ENCODE results near the gene NKAIN2. TPM values are rescaled to one million over a fixed set of nuclear protein-coding genes. Genes with fewer than 3 reads are reported as not detected.
"Not testable (repeated sequence)": the region's sequence is repeated elsewhere in the genome, so short reads cannot be mapped to it uniquely, and the experiment has no call there.

The NKAIN2 gene
- total and polyA plus RNA-seq, 7 donors: 0.08 to 13.5 (median 1.1) TPM

GRCh38 chr6:124283486-124283885 is 479.8 kb downstream of the NKAIN2 start:
- Histone ChIP-seq H3K4me3 (no peak overlapping the region), H3K36me3 (ENCODE audit: insufficient read depth in 1 of 2, low read depth in 1 of 2) (no peaks in the 10 kb centered on the region), H3K27me3 (ENCODE audit: insufficient read depth in 3 of 3, low read length in 2 of 3) (no peaks in the 10 kb centered on the region), H3K9me3 (no peaks in the 10 kb centered on the region), H3K27ac (no peak overlapping the region), H3K4me1 (no peaks in the 10 kb centered on the region)
- DNase-seq (no peak), ATAC-seq (no peak)
- TF ChIP-seq CTCF (IDR thresholded peaks at IDR 0.05): no peak
- intact Hi-C loops (cut with DNase I): no loop called here
- 66 to 75% (median 73%) methylated on average over 1 of the region's 1 CpG for WGBS, 3 donors

GRCh38 chr6:124285146-124285545 is 481.5 kb downstream of the NKAIN2 start:
- ATAC-seq: no peak
- no peak overlapping the region for H3K4me3 ChIP-seq
- H3K9me3 ChIP-seq: no peaks in the 10 kb centered on the region
- no peak for DNase-seq
- TF ChIP-seq CTCF (IDR thresholded peaks at IDR 0.05): no peak
- WGBS, 3 donors: 91 to 93% (median 93%) methylated on average over 1 of the region's 1 CpG
- no peaks in the 10 kb centered on the region for H3K27me3 ChIP-seq (ENCODE audit: insufficient read depth in 3 of 3, low read length in 2 of 3)
- H3K27ac ChIP-seq: no peak overlapping the region
- H3K36me3 ChIP-seq (ENCODE audit: insufficient read depth in 1 of 2, low read depth in 1 of 2): no peaks in the 10 kb centered on the region
- intact Hi-C loops (cut with DNase I): no loop called here
- no peaks in the 10 kb centered on the region for H3K4me1 ChIP-seq

GRCh38 chr6:124294574-124295200 is 491.0 kb downstream of the NKAIN2 start:
- no peak for TF ChIP-seq CTCF (IDR thresholded peaks at IDR 0.05)

GRCh38 chr6:124297507-124297906 is 493.8 kb downstream of the NKAIN2 start:
- intact Hi-C loops (cut with DNase I): no loop called here
- DNase-seq (no peak), ATAC-seq (no peak)
- no peaks in the 10 kb centered on the region for H3K27me3 ChIP-seq (ENCODE audit: insufficient read depth in 3 of 3, low read length in 2 of 3)
- no peaks in the 10 kb centered on the region for H3K4me1 ChIP-seq
- no peak for TF ChIP-seq CTCF (IDR thresholded peaks at IDR 0.05)
- no peaks in the 10 kb centered on the region for H3K36me3 ChIP-seq (ENCODE audit: insufficient read depth in 1 of 2, low read depth in 1 of 2)
- no peak overlapping the region for H3K4me3 ChIP-seq
- no peaks in the 10 kb centered on the region for H3K9me3 ChIP-seq
- H3K27ac ChIP-seq: no peak overlapping the region
- WGBS, 3 donors: 75 to 83% (median 78%) methylated on average over 6 of the region's 6 CpGs

More at GRCh38 chr6:124294574-124295200, 491.0 kb downstream of the NKAIN2 start:
- DNase-seq (no peak), ATAC-seq (no peak)
- whole genome bisulfite sequencing, 3 donors: 95 to 97% (median 96%) methylated on average over 2 of the region's 2 CpGs
- no peaks in the 10 kb centered on the region for H3K36me3 ChIP-seq (ENCODE audit: insufficient read depth in 1 of 2, low read depth in 1 of 2)
- no peak overlapping the region for H3K27ac ChIP-seq
- H3K4me3 ChIP-seq: no peak overlapping the region
- intact Hi-C loops (cut with DNase I): no loop called here
- H3K27me3 ChIP-seq (ENCODE audit: insufficient read depth in 3 of 3, low read length in 2 of 3): no peaks in the 10 kb centered on the region
- H3K4me1 ChIP-seq: no peaks in the 10 kb centered on the region
- no peaks in the 10 kb centered on the region for H3K9me3 ChIP-seq

- no peaks in the 10 kb centered on the region for H3K4me1 ChIP-seq
- no peaks in the 10 kb centered on the region for H3K27me3 ChIP-seq (ENCODE audit: insufficient read depth in 3 of 3, low read length in 2 of 3)
- WGBS, 3 donors: 41 to 50% (median 45%) methylated on average over 1 of the region's 1 CpG
- H3K36me3 ChIP-seq (ENCODE audit: insufficient read depth in 1 of 2, low read depth in 1 of 2): no peaks in the 10 kb centered on the region
- no peak overlapping the region for H3K27ac ChIP-seq
- H3K4me3 ChIP-seq: no peak overlapping the region
- ATAC-seq: no peak
- no peaks in the 10 kb centered on the region for H3K9me3 ChIP-seq
- intact Hi-C loops (cut with DNase I): no loop called here
- no peak for DNase-seq
- no peak for TF ChIP-seq CTCF (IDR thresholded peaks at IDR 0.05)
Measured at GRCh38 chr6:124298730-124299129, 495.1 kb downstream of the NKAIN2 start.

- H3K9me3 ChIP-seq; H3K4me3 ChIP-seq; DNase-seq; intact Hi-C loops (cut with DNase I); H3K27me3 ChIP-seq (ENCODE audit: insufficient read depth in 3 of 3, low read length in 2 of 3); H3K27ac ChIP-seq; ATAC-seq; H3K36me3 ChIP-seq (ENCODE audit: insufficient read depth in 1 of 2, low read depth in 1 of 2); H3K4me1 ChIP-seq: not testable (repeated sequence)
- 85 to 91% (median 90%) methylated on average over 2 of the region's 2 CpGs for WGBS, 3 donors
Measured at GRCh38 chr6:124300907-124301306, 497.2 kb downstream of the NKAIN2 start.
